Heart left ventricle (tissue), 13 donors: Measurements from ENCODE around the gene SMIM32.

Experiments used
- POLR2A ChIP-seq, 2 donors: fragments of 450-650 bp; IDR thresholded peaks; one replicate each; pipeline ENCODE4 v1.6.1; 2017; ENCODE audit warnings: antibody characterized with exemption in 2 of 2, mild to moderate bottlenecking in 2 of 2, moderate library complexity in 2 of 2
- TF ChIP-seq, protein P1 (sequence below), 12 donors: fragments of 200-600 bp; sonication (generic) in 4 of 12; IDR thresholded peaks; one replicate each; pipeline versions ENCODE4 v1.5.0 to v1.8.0; 2018 to 2022; ENCODE audit warnings: antibody characterized with exemption in 12 of 12, mild to moderate bottlenecking in 5 of 12
- donor health status: ischemic (EF 13 %, LVEDD 7.1; RV severe dilation, severe dysfunction).
- donor health status: DM: no; HTN: yes; CAD: no.
- donor health status: DM: no; HTN: no; CAD: no.
- donor health status: ischemic (EF 25% LVEDD 6.9; RV normal size, moderate dysfunction).
- donor health status: ischemic (EF 25% LVEDD 5.7; RV mildly dilated, moderate dysfunction).
- donor health status: ischemic (EF 35%, LVEDD 5.7; RV mildly dilated, moderate dysfunction).
- donor health status: nonischemic (EF 11% LVEDD 7.7; RV severe dilation, severe dysfunction).
- donor health status: DM: yes; HTN: yes; CAD: no.
- donor health status: PGD.
- donor health status: ischemic (EF 29% LVEDD 5.4; RV normal size, mild dysfunction).
- donor health status: nonischemic (EF 23%, LVEDD 6.1; RV moderate dilation, normal function).

DNA sequence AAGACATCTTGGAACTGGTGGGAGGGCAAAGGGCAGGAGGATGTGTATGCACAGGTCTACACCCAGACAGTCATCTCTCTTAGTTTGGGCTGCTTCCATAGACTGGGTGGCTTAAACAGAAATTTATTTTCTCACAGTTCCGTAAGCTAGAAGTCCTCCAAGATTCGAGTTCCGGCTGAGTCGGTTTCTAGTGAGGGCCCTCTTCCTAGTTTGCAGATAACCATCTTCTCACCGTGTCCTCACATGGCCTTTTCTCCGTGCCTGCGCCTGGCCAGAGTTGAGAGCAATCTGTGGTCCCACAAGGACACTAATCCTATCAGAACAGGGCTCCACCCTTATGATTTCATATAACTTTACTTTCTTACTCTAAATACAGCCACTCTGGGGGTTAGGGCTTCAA lies 4.1 kb downstream of the SMIM32 start:
- TF ChIP-seq, protein P1, sequence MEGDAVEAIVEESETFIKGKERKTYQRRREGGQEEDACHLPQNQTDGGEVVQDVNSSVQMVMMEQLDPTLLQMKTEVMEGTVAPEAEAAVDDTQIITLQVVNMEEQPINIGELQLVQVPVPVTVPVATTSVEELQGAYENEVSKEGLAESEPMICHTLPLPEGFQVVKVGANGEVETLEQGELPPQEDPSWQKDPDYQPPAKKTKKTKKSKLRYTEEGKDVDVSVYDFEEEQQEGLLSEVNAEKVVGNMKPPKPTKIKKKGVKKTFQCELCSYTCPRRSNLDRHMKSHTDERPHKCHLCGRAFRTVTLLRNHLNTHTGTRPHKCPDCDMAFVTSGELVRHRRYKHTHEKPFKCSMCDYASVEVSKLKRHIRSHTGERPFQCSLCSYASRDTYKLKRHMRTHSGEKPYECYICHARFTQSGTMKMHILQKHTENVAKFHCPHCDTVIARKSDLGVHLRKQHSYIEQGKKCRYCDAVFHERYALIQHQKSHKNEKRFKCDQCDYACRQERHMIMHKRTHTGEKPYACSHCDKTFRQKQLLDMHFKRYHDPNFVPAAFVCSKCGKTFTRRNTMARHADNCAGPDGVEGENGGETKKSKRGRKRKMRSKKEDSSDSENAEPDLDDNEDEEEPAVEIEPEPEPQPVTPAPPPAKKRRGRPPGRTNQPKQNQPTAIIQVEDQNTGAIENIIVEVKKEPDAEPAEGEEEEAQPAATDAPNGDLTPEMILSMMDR (IDR thresholded peaks at IDR 0.05), result no peak
- no peak for TF ChIP-seq POLR2A (IDR thresholded peaks at IDR 0.05)
